Cardiac fibroblast (primary cell): ENCODE results near the gene BCR.
A peak's percentile ranks its signal among the peaks of the same experiment; 100 is the strongest.

Source experiments
- DNase-seq, 2 donors: peaks; one replicate each; pipeline versions ENCODE4 v3.0.0 to v3.0.0-alpha.2; 2010; ENCODE audit warnings: low read depth in 2 of 2
- H3K4me3 ChIP-seq, 2 donors: replicated peaks in 1 of 2; 1 replicate in 1 of 2; 2 replicates in 1 of 2; pipeline ENCODE4 v1.5.1; 2011; ENCODE audit warnings: low read depth in 2 of 2, low read length in 2 of 2, mild to moderate bottlenecking in 2 of 2, moderate library complexity in 1 of 2
- TF ChIP-seq, protein P1 (sequence below): IDR thresholded peaks from one replicate; pipeline ENCODE4 v1.5.1; 2011; ENCODE audit warnings: low read depth, mild to moderate bottlenecking, low read length, inconsistent platforms

Gene BCR

DNA sequence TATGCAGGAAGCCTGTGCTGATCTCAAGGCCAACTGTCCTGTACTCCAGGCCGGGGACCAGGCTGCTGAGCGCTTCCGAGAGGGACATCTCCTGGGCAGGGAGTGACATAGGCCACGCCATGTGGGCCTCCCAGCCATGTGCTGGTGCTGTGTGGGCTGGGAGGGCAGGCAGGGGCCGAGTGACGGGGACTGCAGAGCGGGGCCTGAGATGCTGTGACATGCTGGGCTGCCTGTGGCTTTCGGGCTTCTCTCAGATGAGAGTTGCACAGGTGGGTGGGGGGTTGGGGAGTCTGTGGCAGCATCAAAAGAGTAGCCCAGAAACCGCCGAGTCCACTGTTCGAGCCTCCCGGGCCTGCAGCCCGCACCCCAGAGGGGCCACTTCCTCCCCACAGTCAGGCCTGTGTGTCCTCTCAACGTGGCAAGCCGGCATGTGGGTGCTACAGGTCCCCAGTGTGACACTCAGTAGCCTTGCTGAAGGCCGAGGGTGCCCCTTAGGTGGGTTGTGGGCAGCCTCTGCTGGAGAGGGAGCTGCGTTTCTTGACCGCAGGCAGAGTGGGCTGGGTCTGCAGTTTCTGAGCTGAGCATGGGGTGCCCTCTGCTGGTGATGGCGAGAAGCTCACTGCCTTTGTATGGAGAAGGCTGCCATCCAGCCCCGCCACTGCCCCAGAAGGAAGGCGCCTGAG is 101.2 kb downstream of the BCR start:
- TF ChIP-seq, protein P1, sequence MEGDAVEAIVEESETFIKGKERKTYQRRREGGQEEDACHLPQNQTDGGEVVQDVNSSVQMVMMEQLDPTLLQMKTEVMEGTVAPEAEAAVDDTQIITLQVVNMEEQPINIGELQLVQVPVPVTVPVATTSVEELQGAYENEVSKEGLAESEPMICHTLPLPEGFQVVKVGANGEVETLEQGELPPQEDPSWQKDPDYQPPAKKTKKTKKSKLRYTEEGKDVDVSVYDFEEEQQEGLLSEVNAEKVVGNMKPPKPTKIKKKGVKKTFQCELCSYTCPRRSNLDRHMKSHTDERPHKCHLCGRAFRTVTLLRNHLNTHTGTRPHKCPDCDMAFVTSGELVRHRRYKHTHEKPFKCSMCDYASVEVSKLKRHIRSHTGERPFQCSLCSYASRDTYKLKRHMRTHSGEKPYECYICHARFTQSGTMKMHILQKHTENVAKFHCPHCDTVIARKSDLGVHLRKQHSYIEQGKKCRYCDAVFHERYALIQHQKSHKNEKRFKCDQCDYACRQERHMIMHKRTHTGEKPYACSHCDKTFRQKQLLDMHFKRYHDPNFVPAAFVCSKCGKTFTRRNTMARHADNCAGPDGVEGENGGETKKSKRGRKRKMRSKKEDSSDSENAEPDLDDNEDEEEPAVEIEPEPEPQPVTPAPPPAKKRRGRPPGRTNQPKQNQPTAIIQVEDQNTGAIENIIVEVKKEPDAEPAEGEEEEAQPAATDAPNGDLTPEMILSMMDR: peak; percentile 88
- DNase-seq: peak; percentile 72 to 82
- no peak overlapping the region for H3K4me3 ChIP-seq

DNA sequence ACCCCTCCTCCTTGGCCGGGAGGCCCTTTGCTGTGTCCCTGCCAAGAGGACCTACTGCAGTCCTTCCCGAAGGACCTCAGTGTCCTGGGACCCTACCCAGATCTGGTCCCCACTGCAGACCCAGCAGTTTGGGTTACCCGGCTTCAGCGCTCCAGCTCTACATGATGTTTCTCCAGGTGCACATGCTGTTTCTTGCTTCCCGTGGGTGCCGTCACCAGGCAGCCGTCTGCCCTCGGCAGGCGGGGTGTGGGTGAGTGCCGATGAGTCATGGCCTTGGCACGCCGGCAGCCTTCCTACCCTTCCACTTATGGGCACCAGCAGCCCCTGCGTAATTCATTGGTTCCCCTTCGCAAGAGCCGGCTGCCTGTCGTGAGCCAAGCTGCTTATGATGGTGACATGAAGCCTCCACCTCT is 101.8 kb downstream of the BCR start:
- TF ChIP-seq, protein P1: no peak
- H3K4me3 ChIP-seq: no peak overlapping the region
- DNase-seq: peak; percentile 71 to 78

DNA sequence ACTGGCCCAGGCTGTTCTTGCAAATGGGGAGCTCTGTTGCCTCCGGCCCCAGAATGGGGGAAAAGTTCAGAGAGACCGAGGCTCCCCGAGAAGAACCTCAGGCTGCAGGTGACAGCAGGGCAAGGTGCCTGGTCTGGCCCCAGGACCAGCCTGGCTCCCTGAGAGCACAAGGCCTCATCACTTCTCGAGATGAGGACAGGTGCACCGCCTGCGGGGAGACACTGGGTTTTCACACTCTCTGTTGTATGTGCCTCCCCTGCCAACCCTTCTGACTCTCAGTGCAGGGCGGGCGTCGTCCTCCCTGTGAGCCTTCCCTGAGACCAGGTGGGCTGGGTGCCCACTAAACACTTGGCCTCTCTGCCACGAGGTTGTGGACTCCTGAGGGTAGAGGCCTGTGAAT is 102.2 kb downstream of the BCR start:
- H3K4me3 ChIP-seq: no peak overlapping the region
- no peak for DNase-seq

DNA sequence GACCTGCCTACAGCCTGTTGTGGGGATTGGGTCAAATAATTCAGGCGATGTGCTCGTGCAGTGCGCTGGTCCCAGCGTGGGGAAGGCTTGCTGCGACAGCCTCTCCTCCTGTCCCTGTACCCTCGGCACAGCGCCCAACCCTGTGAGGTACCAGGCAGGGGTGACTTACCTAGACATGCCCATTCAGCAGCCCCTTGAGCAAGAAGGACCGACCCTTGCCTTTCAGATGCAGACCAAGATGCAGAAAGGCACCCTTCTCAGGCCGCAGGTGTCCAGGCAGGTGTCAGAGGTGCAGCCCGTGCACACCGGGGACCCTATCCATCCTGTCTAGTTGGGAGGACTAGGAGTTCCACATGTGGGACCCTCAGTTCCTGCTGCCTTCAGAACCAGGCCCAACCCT is 102.7 kb downstream of the BCR start:
- no peak for DNase-seq
- TF ChIP-seq, protein P1: no peak
- no peak overlapping the region for H3K4me3 ChIP-seq

More for the DNA sequence above, 102.2 kb downstream of the BCR start:
- TF ChIP-seq, protein P1: no peak

DNA sequence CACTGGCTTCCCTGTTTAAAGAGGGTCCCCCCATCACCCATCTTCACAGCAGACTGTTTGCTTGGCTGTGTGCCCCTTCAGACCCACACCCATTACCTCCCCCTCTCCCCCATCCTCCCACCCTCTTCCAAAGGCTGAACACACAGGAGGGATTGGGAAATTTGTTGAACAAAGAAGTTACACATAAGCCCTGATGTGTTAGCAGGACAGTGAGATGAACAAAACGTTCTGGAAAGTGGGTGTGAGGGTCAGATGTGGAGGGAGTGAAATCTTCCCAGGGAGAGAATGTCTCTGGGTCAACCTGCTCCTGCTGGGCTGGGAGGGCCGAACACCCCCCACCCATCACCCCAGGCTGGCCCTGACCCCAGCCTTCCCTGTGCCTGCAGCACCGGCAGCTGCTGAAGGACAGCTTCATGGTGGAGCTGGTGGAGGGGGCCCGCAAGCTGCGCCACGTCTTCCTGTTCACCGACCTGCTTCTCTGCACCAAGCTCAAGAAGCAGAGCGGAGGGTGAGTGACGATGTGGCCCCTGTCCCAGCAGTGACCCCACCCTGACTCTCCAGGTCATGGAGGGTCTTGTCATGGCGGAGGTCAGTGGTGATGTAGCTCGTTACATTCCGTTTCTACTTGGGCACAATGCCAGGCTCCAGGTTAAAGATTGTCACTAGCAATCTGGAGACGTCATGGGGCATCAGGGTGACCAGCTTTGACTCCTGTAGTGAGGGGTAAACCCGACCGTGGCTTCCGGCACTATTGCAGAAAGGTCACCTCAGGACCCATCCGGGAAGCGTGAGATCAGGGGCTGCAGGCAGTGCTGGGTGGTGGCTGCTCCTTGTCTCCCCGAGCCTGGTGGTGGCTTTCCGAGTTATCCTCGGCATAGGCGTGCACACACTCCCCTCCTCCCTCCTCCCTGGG is 103.5 kb downstream of the BCR start:
- TF ChIP-seq, protein P1: no peak
- H3K4me3 ChIP-seq: no peak overlapping the region
- DNase-seq: peak in 1 of 2 donors; percentile 7

DNA sequence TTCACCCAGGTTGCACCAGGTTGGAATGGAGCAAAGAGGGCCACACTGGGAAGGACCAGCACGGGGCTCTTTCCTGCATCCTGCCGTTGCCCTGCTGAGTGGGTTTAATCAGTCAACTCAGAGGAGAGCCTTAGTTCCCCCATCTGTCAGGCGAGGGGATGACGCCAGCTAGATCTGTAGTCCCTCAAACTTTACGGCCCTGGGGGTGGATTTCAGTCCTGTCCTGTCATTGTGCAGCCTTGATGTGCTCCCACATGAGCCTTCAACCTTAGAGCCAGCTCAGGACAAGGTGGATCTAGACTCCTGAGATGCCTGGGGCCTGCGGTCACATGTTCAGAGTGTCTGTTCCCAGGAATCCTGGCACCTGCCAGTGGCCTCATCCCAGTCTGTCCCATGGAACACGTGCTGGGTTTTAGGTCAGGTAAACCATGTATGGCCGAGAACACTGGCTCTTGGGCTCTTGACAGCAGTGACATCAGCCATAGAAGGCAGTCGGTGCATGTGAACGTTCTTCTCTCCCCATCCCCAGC is 104.3 kb downstream of the BCR start:
- no peak for DNase-seq
- TF ChIP-seq, protein P1: no peak
- no peak overlapping the region for H3K4me3 ChIP-seq
